ENCODE data around the gene SLAMF8.

GRCh38 chr1:159884296-159884695, 57.6 kb downstream of the SLAMF8 start:
- TF ChIP-seq CTCF (IDR thresholded peaks at IDR 0.05) (no peak), POLR2A (IDR thresholded peaks at IDR 0.05) (no peak)

All from vagina (tissue), 2 donors.